ENCODE results near the gene STK11.
A peak's percentile ranks its signal among the peaks of the same experiment; 100 is the strongest.
"Not testable (repeated sequence)": the region's sequence is repeated elsewhere in the genome, so short reads cannot be mapped to it uniquely, and the experiment has no call there.

STK11 gene

GRCh38 chr19:1183543-1184172 lies 21.9 kb upstream of the STK11 start:
- no peaks in the 10 kb centered on the region for H3K36me3 ChIP-seq (ENCODE audit: control insufficient read depth, insufficient read depth, low read length)
- H3K4me1 ChIP-seq (ENCODE audit: control insufficient read depth, insufficient read depth, low read length): 0 out of 2 replicates have a peak, but pooled peaks cover 1% of the 10 kb centered on the region
- H3K9me3 ChIP-seq (ENCODE audit: control insufficient read depth, insufficient read depth, low read length): no peaks in the 10 kb centered on the region
- H3K4me3 ChIP-seq (ENCODE audit: low read length): no peak overlapping the region
- H3K27ac ChIP-seq (ENCODE audit: low read length): no peak overlapping the region
- H3K27me3 ChIP-seq (ENCODE audit: control insufficient read depth, insufficient read depth, low read length): no peaks in the 10 kb centered on the region
- WGBS (ENCODE audit: insufficient coverage, insufficient read length): no CpG with 5 or more reads among the region's 19 CpGs
- no peak for DNase-seq (ENCODE audit: low read depth, low spot score)

GRCh38 chr19:1189419-1189818 lies 16.2 kb upstream of the STK11 start:
- Histone ChIP-seq H3K27ac (ENCODE audit: low read length) (no peak overlapping the region), H3K9me3 (ENCODE audit: control insufficient read depth, insufficient read depth, low read length) (no peaks in the 10 kb centered on the region), H3K4me3 (ENCODE audit: low read length) (no peak overlapping the region), H3K36me3 (ENCODE audit: control insufficient read depth, insufficient read depth, low read length) (no peaks in the 10 kb centered on the region), H3K27me3 (ENCODE audit: control insufficient read depth, insufficient read depth, low read length) (no peaks in the 10 kb centered on the region), H3K4me1 (ENCODE audit: control insufficient read depth, insufficient read depth, low read length) (no peaks in the 10 kb centered on the region)
- WGBS (ENCODE audit: insufficient coverage, insufficient read length): no CpG with 5 or more reads among the region's 9 CpGs
- DNase-seq (ENCODE audit: low read depth, low spot score): no peak

GRCh38 chr19:1199531-1199930 lies 6.0 kb upstream of the STK11 start:
- H3K27me3 ChIP-seq (ENCODE audit: control insufficient read depth, insufficient read depth, low read length): no peaks in the 10 kb centered on the region
- no peaks in the 10 kb centered on the region for H3K36me3 ChIP-seq (ENCODE audit: control insufficient read depth, insufficient read depth, low read length)
- no CpG with 5 or more reads among the region's 10 CpGs for WGBS (ENCODE audit: insufficient coverage, insufficient read length)
- H3K27ac ChIP-seq (ENCODE audit: low read length): no peak overlapping the region
- H3K9me3 ChIP-seq (ENCODE audit: control insufficient read depth, insufficient read depth, low read length): no peaks in the 10 kb centered on the region
- H3K4me3 ChIP-seq (ENCODE audit: low read length): no peak overlapping the region
- DNase-seq (ENCODE audit: low read depth, low spot score): no peak
- no peaks in the 10 kb centered on the region for H3K4me1 ChIP-seq (ENCODE audit: control insufficient read depth, insufficient read depth, low read length)

GRCh38 chr19:1200614-1201013 lies 5.0 kb upstream of the STK11 start:
- H3K4me3 ChIP-seq (ENCODE audit: low read length); H3K27ac ChIP-seq (ENCODE audit: low read length); DNase-seq (ENCODE audit: low read depth, low spot score); H3K27me3 ChIP-seq (ENCODE audit: control insufficient read depth, insufficient read depth, low read length); H3K36me3 ChIP-seq (ENCODE audit: control insufficient read depth, insufficient read depth, low read length); H3K9me3 ChIP-seq (ENCODE audit: control insufficient read depth, insufficient read depth, low read length); H3K4me1 ChIP-seq (ENCODE audit: control insufficient read depth, insufficient read depth, low read length): not testable (repeated sequence)
- no CpG with 5 or more reads among the region's 4 CpGs for WGBS (ENCODE audit: insufficient coverage, insufficient read length)

GRCh38 chr19:1206150-1206863 lies 729 bp downstream of the STK11 start:
- H3K4me3 ChIP-seq (ENCODE audit: low read length): peak overlapping the region; percentile 79
- H3K36me3 ChIP-seq (ENCODE audit: control insufficient read depth, insufficient read depth, low read length): no peaks in the 10 kb centered on the region; the same call in 1 of the 2 replicates
- no peak for DNase-seq (ENCODE audit: low read depth, low spot score)
- no CpG with 5 or more reads among the region's 78 CpGs for WGBS (ENCODE audit: insufficient coverage, insufficient read length)
- H3K27ac ChIP-seq (ENCODE audit: low read length): no peak overlapping the region
- no peaks in the 10 kb centered on the region for H3K27me3 ChIP-seq (ENCODE audit: control insufficient read depth, insufficient read depth, low read length)
- no peaks in the 10 kb centered on the region for H3K9me3 ChIP-seq (ENCODE audit: control insufficient read depth, insufficient read depth, low read length)
- H3K4me1 ChIP-seq (ENCODE audit: control insufficient read depth, insufficient read depth, low read length): peaks cover 4% of the 10 kb centered on the region; the same call in 1 of the 2 replicates

- Histone ChIP-seq H3K36me3 (ENCODE audit: control insufficient read depth, insufficient read depth, low read length) (no peaks in the 10 kb centered on the region; the same call in 1 of the 2 replicates), H3K4me3 (ENCODE audit: low read length) (peak overlapping the region; percentile 79), H3K27ac (ENCODE audit: low read length) (no peak overlapping the region), H3K9me3 (ENCODE audit: control insufficient read depth, insufficient read depth, low read length) (no peaks in the 10 kb centered on the region), H3K27me3 (ENCODE audit: control insufficient read depth, insufficient read depth, low read length) (no peaks in the 10 kb centered on the region), H3K4me1 (ENCODE audit: control insufficient read depth, insufficient read depth, low read length) (peaks cover 6% of the 10 kb centered on the region; the same call in 1 of the 2 replicates)
- DNase-seq (ENCODE audit: low read depth, low spot score): no peak
- no CpG with 5 or more reads among the region's 38 CpGs for WGBS (ENCODE audit: insufficient coverage, insufficient read length)
Observed at GRCh38 chr19:1206864-1207450, 1.4 kb downstream of the STK11 start.

GRCh38 chr19:1208830-1209229 lies 3.3 kb downstream of the STK11 start:
- no CpG with 5 or more reads among the region's 10 CpGs for WGBS (ENCODE audit: insufficient coverage, insufficient read length)
- not testable (repeated sequence) for H3K27me3 ChIP-seq (ENCODE audit: control insufficient read depth, insufficient read depth, low read length); H3K36me3 ChIP-seq (ENCODE audit: control insufficient read depth, insufficient read depth, low read length); H3K27ac ChIP-seq (ENCODE audit: low read length); H3K9me3 ChIP-seq (ENCODE audit: control insufficient read depth, insufficient read depth, low read length); H3K4me3 ChIP-seq (ENCODE audit: low read length); H3K4me1 ChIP-seq (ENCODE audit: control insufficient read depth, insufficient read depth, low read length); DNase-seq (ENCODE audit: low read depth, low spot score)

GRCh38 chr19:1210227-1210538 lies 4.6 kb downstream of the STK11 start:
- H3K36me3 ChIP-seq (ENCODE audit: control insufficient read depth, insufficient read depth, low read length): peaks cover 3% of the 10 kb centered on the region; the same call in 1 of the 2 replicates
- no peak overlapping the region for H3K27ac ChIP-seq (ENCODE audit: low read length)
- WGBS (ENCODE audit: insufficient coverage, insufficient read length): no CpG with 5 or more reads among the region's 13 CpGs
- H3K4me1 ChIP-seq (ENCODE audit: control insufficient read depth, insufficient read depth, low read length): peaks cover 6% of the 10 kb centered on the region; the same call in 1 of the 2 replicates
- H3K27me3 ChIP-seq (ENCODE audit: control insufficient read depth, insufficient read depth, low read length): no peaks in the 10 kb centered on the region
- DNase-seq (ENCODE audit: low read depth, low spot score): no peak
- H3K9me3 ChIP-seq (ENCODE audit: control insufficient read depth, insufficient read depth, low read length): no peaks in the 10 kb centered on the region
- H3K4me3 ChIP-seq (ENCODE audit: low read length): no peak overlapping the region

GRCh38 chr19:1211494-1212234 lies 6.1 kb downstream of the STK11 start:
- H3K4me3 ChIP-seq (ENCODE audit: low read length): no peak overlapping the region
- peaks cover 6% of the 10 kb centered on the region; the same call in 1 of the 2 replicates for H3K4me1 ChIP-seq (ENCODE audit: control insufficient read depth, insufficient read depth, low read length)
- H3K36me3 ChIP-seq (ENCODE audit: control insufficient read depth, insufficient read depth, low read length): peaks cover 3% of the 10 kb centered on the region; the same call in 1 of the 2 replicates
- no peak for DNase-seq (ENCODE audit: low read depth, low spot score)
- no CpG with 5 or more reads among the region's 33 CpGs for WGBS (ENCODE audit: insufficient coverage, insufficient read length)
- no peaks in the 10 kb centered on the region for H3K27me3 ChIP-seq (ENCODE audit: control insufficient read depth, insufficient read depth, low read length)
- H3K27ac ChIP-seq (ENCODE audit: low read length): no peak overlapping the region
- no peaks in the 10 kb centered on the region for H3K9me3 ChIP-seq (ENCODE audit: control insufficient read depth, insufficient read depth, low read length)
